ENCODE results near the gene NFE2L2. TPM values are rescaled to one million over a fixed set of nuclear protein-coding genes. Genes with fewer than 3 reads are reported as not detected.

The NFE2L2 gene
- total RNA-seq, 1 experiment from 2014 or later, result 26.3 TPM

DNA sequence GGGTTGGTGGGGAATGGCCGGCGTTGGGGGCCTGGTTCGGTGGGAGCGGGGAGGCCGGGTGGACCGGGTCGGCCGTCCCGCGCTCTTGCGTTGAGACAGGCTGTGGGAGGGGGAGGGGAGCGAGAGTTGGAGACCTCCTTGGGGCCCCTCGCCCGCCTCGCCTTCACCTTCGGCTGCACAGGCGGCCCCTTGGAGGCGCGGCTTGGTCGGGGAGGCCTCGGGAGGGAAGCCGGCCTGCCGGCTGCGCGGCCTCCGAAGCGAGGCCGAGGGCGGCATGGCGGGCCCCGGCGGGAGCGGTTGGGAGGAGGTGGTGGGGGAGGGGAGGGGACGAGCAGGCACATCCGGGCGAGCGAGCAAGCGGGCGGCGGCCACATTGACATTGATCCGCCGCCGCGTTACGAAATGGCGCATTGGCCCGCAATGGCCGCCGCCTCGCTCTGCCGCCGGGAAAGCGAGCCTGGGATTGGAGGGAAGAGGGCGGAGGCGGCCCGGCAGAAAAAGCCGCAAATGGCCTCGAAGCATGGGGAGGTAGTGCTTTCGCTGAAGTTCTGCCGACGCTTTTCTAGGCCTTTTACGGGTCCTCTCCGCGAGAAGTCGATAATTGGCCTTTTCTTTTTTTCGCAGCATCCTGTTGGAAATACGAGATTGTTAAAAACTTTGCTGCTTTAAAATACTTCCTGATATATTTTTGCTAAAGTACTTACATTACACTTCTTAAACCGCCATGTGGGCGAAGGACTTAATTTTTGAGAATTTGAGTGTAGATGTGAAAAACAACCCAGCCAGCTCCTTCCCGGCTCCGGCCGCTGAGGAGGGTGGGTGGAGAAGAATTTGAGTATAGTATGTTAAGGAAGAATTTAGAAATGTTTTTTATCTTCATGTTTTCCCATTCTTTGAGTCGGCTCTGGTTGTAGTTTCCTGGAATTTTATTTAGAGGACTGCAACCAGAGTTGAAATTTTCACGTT is 51.4 kb downstream of the NFE2L2 start (continued):
- TF ChIP-seq FOXP1 (CRISPR knock-in tag; IDR thresholded peaks at IDR 0.05; ENCODE audit: borderline replicate concordance) (no peak; the same call in 1 of the 2 replicates), SP1 (CRISPR knock-in tag; conservative IDR thresholded peaks at IDR 0.05) (0 out of 2 replicates have a peak, but pooled peaks have one; percentile 34), ZNF416 (CRISPR knock-in tag; IDR thresholded peaks at IDR 0.05) (peak; percentile 87; the same call in 1 of the 2 replicates), ZNF532 (CRISPR knock-in tag; IDR thresholded peaks at IDR 0.05; ENCODE audit: borderline replicate concordance) (0 out of 2 replicates have a peak, but pooled peaks have one; percentile 67), TP53 (CRISPR knock-in tag; IDR thresholded peaks at IDR 0.05) (no peak), EMX1 (CRISPR knock-in tag; IDR thresholded peaks at IDR 0.05) (peak; percentile 91), GABPB1 (CRISPR knock-in tag; IDR thresholded peaks at IDR 0.05) (peak; percentile 69), ZBTB21 (CRISPR knock-in tag; IDR thresholded peaks at IDR 0.05; ENCODE audit: borderline replicate concordance) (no peak), SMAD4 (CRISPR knock-in tag; IDR thresholded peaks at IDR 0.05) (no peak), USF1 (CRISPR knock-in tag; IDR thresholded peaks at IDR 0.05) (peak; percentile 59; the same call in 1 of the 2 replicates), ESRRA (CRISPR knock-in tag; IDR thresholded peaks at IDR 0.05; ENCODE audit: borderline replicate concordance) (0 out of 2 replicates have a peak, but pooled peaks have one; percentile 47), ERG (CRISPR knock-in tag; IDR thresholded peaks at IDR 0.05) (peak; percentile 86; the same call in 1 of the 2 replicates), NR3C1 (CRISPR knock-in tag; conservative IDR thresholded peaks at IDR 0.05; ENCODE audit: low read depth) (no peak), ZNF425 (CRISPR knock-in tag; conservative IDR thresholded peaks at IDR 0.05) (no peak), MXD4 (CRISPR knock-in tag; IDR thresholded peaks at IDR 0.05; ENCODE audit: borderline replicate concordance) (no peak), ZNF671 (CRISPR knock-in tag; IDR thresholded peaks at IDR 0.05) (peak; percentile 80; the same call in 1 of the 2 replicates)
- TF ChIP-seq, protein P1, sequence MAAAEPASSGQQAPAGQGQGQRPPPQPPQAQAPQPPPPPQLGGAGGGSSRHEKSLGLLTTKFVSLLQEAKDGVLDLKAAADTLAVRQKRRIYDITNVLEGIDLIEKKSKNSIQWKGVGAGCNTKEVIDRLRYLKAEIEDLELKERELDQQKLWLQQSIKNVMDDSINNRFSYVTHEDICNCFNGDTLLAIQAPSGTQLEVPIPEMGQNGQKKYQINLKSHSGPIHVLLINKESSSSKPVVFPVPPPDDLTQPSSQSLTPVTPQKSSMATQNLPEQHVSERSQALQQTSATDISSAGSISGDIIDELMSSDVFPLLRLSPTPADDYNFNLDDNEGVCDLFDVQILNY (CRISPR knock-in tag; IDR thresholded peaks at IDR 0.05), result no peak
- TF ChIP-seq, protein P2, sequence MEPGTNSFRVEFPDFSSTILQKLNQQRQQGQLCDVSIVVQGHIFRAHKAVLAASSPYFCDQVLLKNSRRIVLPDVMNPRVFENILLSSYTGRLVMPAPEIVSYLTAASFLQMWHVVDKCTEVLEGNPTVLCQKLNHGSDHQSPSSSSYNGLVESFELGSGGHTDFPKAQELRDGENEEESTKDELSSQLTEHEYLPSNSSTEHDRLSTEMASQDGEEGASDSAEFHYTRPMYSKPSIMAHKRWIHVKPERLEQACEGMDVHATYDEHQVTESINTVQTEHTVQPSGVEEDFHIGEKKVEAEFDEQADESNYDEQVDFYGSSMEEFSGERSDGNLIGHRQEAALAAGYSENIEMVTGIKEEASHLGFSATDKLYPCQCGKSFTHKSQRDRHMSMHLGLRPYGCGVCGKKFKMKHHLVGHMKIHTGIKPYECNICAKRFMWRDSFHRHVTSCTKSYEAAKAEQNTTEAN (CRISPR knock-in tag; IDR thresholded peaks at IDR 0.05), result peak; percentile 74; the same call in 1 of the 2 replicates
- TF ChIP-seq, protein P3, sequence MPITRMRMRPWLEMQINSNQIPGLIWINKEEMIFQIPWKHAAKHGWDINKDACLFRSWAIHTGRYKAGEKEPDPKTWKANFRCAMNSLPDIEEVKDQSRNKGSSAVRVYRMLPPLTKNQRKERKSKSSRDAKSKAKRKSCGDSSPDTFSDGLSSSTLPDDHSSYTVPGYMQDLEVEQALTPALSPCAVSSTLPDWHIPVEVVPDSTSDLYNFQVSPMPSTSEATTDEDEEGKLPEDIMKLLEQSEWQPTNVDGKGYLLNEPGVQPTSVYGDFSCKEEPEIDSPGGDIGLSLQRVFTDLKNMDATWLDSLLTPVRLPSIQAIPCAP (CRISPR knock-in tag; IDR thresholded peaks at IDR 0.05), result no peak; the same call in 1 of the 2 replicates
- TF ChIP-seq, protein P4, sequence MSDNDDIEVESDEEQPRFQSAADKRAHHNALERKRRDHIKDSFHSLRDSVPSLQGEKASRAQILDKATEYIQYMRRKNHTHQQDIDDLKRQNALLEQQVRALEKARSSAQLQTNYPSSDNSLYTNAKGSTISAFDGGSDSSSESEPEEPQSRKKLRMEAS (CRISPR knock-in tag; IDR thresholded peaks at IDR 0.05), result peak; percentile 61
